GM19035 (cell line): ENCODE data around the gene KCNN1.
"Not testable (repeated sequence)": the region's sequence is repeated elsewhere in the genome, so short reads cannot be mapped to it uniquely, and the experiment has no call there.

Experiments used
- ATAC-seq: cut with Tn5 transposase; IDR thresholded peaks from one replicate; pipeline ENCODE4 v1.9.1; 2021; ENCODE audit not compliant: unreplicated experiment

KCNN1 gene

DNA sequence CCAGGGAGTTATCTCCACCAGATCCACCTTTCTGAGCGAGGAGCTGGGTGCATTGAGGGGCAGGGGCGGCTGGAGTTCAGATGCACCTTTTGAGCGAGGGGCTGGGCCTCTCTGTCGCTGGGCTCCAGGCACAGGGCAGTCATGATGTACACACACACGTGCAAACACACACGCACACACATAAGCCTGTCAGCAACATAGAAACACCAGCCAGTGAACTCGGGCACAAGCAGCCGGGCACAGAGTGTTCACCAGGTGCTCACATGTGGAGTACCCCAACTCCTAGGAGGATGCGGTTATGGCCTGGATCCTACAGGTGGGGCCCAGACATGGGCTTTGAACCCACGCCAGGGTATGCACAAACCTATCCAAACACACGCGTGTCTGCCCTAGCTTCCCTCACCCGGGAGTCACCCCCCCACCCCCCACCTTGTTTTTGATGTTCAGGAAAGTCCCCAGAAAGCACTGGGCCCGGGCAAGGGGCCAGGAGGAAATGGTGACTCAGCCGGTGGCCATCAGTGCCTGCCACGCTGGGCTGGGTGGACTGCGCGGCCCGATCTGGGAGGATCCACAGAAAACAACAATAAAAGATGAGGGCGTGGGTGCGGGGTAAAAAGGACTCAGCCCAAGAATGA, 54.3 kb downstream of the KCNN1 start:
- no peak for ATAC-seq

DNA sequence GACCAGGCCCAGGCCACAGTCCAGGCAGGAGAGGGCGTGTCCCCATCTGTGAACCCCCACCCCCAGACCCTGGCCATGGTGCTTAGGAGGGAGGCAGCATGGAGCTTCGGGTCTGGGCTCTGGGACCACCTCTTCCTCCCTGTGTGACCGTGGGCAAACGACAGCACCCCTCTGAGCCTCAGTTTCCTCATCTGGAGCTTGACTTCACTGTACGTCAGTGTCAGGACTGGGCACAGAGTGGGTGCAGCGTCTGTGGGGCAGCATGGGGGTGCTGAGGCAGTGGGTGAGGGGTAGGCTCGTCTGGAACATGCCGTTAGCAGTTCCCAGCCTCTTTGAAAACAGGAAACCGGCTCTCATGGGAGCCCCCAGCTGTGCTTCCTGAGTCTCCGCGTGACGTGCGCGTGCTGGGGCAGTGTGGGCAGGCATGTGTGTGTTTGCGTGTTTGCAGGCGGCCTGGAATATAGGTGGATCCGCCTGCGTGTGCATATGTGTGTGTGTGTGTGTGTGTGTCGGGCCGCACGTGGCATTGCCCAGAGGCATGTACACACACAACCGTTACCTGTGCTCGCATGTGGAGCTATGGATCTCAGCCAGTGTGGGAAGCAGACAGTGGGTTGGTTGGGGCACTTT, 56.8 kb downstream of the KCNN1 start:
- ATAC-seq = no peak

DNA sequence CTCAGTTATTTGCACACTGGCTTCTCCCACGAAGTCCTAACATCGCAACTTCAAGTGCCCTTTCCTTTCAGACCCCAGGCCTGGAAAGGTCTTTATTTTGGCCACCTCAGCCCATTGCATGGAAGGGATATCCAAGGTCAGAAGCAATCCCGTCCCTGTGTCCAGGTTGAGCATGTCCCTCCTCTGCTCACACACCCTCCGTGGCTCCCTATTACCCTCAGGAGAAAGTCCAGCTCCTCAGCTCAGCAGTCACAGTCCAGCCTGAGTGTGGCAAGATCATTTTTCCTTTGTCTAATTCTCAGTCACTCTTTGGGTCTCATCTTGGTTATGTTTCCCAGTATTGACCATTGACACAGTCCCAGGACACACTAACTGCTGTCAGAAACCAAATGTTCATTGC, 60.2 kb downstream of the KCNN1 start:
- ATAC-seq = no peak

DNA sequence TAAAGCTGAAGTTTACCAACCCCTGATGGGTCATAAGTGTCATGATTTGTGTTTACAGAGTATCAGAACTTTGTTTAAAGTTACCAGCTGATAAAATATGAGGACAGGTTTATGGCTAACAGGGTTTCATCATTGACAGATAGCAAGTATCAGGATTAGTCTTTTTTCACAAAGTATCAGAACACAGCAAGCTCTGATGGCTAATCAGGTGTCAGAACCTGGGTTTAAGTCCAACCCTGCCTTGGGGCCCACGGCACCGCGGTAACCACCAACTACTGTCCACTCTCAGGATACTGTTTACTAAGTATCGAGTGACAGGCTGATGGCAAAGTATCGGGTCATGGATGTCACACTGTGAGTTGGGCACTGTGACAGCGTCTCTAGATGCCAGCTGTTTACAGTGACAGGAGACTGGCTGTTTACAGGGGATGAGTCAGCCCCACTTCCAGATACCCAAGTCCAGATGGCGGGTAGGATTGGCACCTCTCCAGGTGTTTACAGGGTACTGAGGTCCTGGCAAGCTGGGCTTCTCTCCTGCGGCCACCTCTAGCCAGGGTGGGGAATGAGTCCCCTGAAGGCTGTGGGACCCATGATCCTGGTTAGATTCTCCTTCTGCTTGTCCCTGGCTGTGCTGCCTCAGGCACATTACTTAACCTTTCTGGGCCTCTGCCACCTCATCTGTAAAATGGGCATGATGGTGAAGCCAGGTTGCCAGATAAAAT, 62.9 kb downstream of the KCNN1 start:
- no peak for ATAC-seq

DNA sequence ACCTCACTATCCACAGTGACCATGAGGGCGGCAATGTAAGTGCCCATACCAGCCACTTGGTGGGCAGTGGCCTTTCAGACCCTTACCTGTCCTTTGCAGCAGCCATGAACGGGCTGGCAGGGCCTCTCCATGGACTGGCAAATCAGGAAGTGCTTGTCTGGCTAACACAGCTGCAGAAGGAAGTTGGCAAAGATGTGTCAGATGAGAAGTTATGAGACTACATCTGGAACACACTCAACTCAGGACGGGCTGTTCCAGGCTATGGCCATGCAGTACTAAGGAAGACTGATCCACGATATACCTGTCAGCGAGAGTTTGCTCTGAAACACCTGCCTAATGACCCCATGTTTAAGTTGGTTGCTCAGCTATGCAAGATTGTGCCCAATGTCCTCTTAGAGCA, 64.5 kb downstream of the KCNN1 start:
- not testable (repeated sequence) for ATAC-seq

DNA sequence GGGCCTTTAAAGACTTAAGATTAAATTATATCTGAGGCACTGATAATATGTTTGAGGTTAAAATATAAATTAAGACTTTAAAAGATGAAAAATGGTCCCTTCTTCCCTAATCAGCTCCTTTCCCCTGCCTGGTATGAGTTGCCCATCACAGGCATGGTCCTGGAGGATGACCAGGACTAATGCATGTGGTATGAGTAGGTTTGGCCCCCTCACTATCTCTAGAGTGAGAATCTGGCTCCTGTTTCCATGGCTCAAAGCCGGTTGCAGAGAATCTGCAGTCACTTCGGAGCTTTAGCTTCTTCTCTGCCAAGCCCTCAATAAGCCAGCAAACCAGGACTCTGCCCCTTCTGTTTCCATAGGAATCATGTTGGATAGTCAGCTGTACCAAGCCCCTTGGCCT, 65.2 kb downstream of the KCNN1 start:
- ATAC-seq = not testable (repeated sequence)

DNA sequence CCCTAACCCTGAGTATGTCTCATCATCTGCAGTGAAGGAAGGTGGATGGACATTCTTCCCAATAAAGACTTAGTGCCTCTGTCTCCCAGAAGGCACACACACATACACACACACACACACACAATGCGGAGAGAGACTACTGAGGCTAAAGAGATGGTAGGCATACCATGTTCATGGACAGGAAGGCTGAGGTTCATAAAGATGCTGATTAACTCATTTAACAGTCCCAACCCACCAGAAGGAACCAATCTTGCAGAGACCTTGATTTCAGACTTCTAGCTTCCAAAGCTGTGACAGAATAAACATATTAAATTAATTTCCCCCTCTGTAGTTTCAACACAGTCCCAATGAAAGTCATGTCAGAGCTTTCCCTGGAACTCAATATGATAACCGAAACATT, 74.1 kb downstream of the KCNN1 start:
- no peak for ATAC-seq

DNA sequence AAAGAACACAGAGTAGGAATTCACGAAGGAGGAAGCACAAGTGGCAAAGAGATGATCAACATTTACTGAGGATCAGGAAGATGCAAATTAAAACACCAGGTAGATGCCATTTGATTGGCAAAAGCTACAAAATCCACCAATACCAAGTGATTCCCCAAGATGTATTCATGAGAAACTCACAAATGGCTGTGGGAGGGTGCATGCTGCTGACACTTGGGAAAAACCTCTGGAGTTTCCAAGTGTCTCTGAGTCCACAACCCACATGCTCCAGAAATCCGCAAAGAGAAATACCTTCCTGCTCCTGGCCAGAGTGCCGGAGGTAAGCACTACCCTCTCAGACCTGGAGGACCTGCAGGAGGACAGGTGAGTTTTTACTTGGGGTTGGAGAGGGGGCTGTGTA, 76.8 kb downstream of the KCNN1 start:
- no peak for ATAC-seq

DNA sequence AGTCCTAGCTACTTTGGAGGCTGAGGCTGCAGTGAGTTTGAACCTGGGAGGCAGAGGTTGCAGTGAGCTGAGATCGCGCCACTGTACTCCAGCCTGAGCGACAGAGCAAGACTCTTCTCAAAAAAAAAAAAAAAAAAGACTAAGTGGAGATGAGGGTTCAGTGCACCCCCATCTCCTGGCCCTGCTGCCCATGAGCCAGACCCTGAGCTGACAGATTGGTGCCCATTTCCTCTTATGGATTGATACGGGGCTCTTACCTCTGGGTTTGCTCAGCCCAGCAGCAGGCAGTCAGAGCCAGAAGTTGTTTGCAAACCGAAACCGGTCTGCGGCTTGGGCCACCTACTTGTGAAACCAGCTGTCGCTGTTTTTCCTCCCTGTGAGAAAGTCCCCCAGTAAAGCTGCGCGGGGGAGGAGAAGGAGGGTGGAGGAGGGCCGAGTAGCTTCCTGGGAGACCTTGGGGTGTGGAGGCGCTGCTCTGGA, 78.0 kb downstream of the KCNN1 start:
- ATAC-seq = peak; percentile 96

DNA sequence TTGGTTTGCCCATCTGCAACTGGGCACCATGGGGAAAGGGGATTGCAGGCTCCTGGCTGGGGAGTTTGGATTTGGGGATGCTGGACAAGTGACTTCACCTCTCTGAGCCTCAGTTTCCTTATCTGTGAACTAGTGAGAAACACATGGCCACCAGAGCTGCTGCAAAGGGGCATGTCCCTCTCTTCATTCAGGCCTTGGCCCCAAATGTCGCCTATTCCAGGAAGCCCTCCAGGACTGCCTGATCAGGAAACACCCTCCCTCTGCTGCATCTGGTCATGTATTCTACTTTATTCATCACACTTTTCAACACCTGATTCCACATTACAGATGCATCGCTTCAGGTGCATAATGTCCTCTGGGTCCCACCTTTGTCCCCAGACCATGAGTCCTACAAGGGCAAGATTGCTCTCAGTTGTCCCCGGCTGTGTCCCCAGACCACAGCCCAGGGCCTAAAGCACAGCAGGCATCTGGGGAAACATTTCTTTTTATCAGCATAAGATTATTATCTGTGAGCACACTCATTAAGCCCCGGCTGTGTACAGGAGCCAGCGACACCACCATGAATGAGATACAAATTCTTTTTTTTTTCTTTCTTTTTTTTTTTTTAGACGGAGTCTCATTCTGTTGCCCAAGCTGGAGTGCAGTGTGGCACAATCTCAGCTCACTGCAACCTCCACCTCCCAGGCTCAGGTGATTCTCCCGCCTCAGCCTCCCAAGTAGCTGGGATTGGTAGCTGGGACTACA, 78.6 kb downstream of the KCNN1 start:
- ATAC-seq = no peak

DNA sequence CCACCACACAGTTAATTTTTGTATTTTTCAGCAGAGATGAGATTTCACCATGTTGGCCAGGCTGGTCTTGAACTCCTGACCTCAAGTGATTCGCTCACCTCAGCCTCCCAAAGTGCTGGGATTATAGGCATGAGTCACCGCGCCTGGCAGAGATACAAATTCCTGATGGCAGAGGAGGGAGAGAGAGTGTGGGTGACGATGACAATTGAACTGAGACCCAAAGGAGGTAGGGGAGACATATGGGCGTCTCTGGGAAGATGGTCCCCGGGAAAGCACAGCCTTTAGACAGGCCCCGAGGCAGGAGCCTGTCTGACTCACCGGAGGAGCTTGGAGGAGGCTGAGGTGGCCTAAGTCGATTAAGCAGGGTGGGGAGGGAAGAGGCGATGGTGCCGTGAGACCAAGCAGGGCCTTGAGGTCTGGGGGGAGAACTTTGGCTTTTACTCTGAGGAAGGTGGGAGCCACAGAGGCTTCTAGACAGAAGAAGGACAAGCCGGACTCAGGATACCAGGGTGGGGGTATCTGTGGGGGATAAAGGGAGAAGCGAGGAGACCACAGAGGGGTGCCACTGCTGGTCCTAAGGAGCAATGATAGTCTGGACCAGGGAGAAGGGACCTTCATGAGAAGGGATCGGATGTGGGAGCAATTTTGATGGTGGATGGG, 79.3 kb downstream of the KCNN1 start:
- ATAC-seq = no peak

DNA sequence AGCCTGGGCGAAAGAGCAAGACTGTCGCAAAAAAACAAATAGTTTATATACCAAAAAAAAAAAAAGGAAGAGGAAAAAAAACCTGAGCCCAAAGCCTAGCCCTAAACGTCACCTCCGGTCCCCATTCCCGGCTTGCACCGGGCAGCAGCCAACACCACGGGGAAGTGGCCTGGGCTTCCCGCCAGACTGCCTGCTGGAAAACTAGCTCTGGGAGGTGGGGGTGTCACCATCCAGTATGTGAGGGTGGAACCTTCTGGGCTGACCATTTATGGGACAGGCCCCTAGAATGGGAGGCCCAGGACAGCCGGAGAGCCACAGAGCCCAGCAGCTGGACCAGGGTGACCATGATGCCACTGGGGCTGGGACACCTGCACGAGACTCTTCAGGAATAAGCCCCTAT, 82.5 kb downstream of the KCNN1 start:
- no peak for ATAC-seq
